Parathyroid adenoma (tissue), 2 donors: Measurements from ENCODE around the gene RUNX2.

Experiments
- H2AFZ ChIP-seq: fragments of 300-600 bp; sonication (generic); one replicate; pipeline ENCODE4 v1.7.0; 2017; ENCODE audit warnings: antibody characterized with exemption, mild to moderate bottlenecking
- H3K27ac ChIP-seq: fragments of 300-600 bp; sonication (generic); one replicate; pipeline ENCODE4 v1.7.0; 2017
- H3K27me3 ChIP-seq: fragments of 300-600 bp; sonication (generic); one replicate; pipeline ENCODE4 v1.7.0; 2017; ENCODE audit warnings: low read length; ENCODE audit not compliant: control insufficient read depth, insufficient read depth
- H3K36me3 ChIP-seq: fragments of 300-600 bp; sonication (generic); one replicate; pipeline ENCODE4 v1.7.0; 2017; ENCODE audit warnings: low read length; ENCODE audit not compliant: control insufficient read depth, insufficient read depth
- H3K4me1 ChIP-seq: fragments of 300-600 bp; sonication (generic); one replicate; pipeline ENCODE4 v1.7.0; 2017; ENCODE audit warnings: control low read depth
- H3K4me2 ChIP-seq: fragments of 300-600 bp; sonication (generic); one replicate; pipeline ENCODE4 v1.7.0; 2017; ENCODE audit warnings: low read length
- H3K4me3 ChIP-seq: fragments of 300-600 bp; sonication (generic); one replicate; pipeline ENCODE4 v1.7.0; 2017; ENCODE audit warnings: low read depth, low read length
- H3K79me2 ChIP-seq: fragments of 300-600 bp; sonication (generic); one replicate; pipeline ENCODE4 v1.7.0; 2017; ENCODE audit warnings: control low read depth
- H3K9ac ChIP-seq: fragments of 300-600 bp; sonication (generic); one replicate; pipeline ENCODE4 v1.7.0; 2017; ENCODE audit warnings: mild to moderate bottlenecking
- H3K9me3 ChIP-seq: fragments of 300-600 bp; sonication (generic); one replicate; pipeline ENCODE4 v1.7.0; 2017; ENCODE audit warnings: low read length; ENCODE audit not compliant: control insufficient read depth
- CTCF ChIP-seq: fragments of 300-600 bp; sonication (generic); IDR thresholded peaks from one replicate; pipeline ENCODE4 v1.7.0; 2017; ENCODE audit warnings: antibody characterized with exemption, mild to moderate bottlenecking
- donor health status: primary hyperparathyroidism.

Gene RUNX2

GRCh38 chr6:45495429-45496084 lies 167.4 kb downstream of the RUNX2 start:
- no peaks in the 10 kb centered on the region for H3K79me2 ChIP-seq
- no peak overlapping the region for H3K4me2 ChIP-seq
- no peak overlapping the region for H2AFZ ChIP-seq
- no peaks in the 10 kb centered on the region for H3K9me3 ChIP-seq
- H3K4me3 ChIP-seq, result no peak overlapping the region
- no peaks in the 10 kb centered on the region for H3K27me3 ChIP-seq
- H3K36me3 ChIP-seq, result no peaks in the 10 kb centered on the region
- no peak for TF ChIP-seq CTCF
- no peak overlapping the region for H3K9ac ChIP-seq
- H3K4me1 ChIP-seq, result no peaks in the 10 kb centered on the region
- H3K27ac ChIP-seq, result no peak overlapping the region

- no peaks in the 10 kb centered on the region for H3K27me3 ChIP-seq
- no peak overlapping the region for H3K4me3 ChIP-seq
- H3K36me3 ChIP-seq, result no peaks in the 10 kb centered on the region
- no peak overlapping the region for H3K4me2 ChIP-seq
- H3K27ac ChIP-seq, result no peak overlapping the region
- H2AFZ ChIP-seq, result no peak overlapping the region
- H3K4me1 ChIP-seq, result no peaks in the 10 kb centered on the region
- H3K9me3 ChIP-seq, result no peaks in the 10 kb centered on the region
- H3K9ac ChIP-seq, result no peak overlapping the region
- no peaks in the 10 kb centered on the region for H3K79me2 ChIP-seq
- no peak for TF ChIP-seq CTCF
Observed at GRCh38 chr6:45496085-45496433, 167.9 kb downstream of the RUNX2 start.

- no peak for TF ChIP-seq CTCF
- no peaks in the 10 kb centered on the region for H3K9me3 ChIP-seq
Observed at GRCh38 chr6:45498591-45498990, 170.5 kb downstream of the RUNX2 start.

GRCh38 chr6:45500924-45501816 lies 173.0 kb downstream of the RUNX2 start:
- Histone ChIP-seq H3K9me3 (no peaks in the 10 kb centered on the region), H3K4me3 (no peak overlapping the region), H3K9ac (no peak overlapping the region), H3K36me3 (no peaks in the 10 kb centered on the region), H2AFZ (no peak overlapping the region), H3K79me2 (no peaks in the 10 kb centered on the region), H3K27ac (no peak overlapping the region), H3K27me3 (no peaks in the 10 kb centered on the region), H3K4me2 (no peak overlapping the region), H3K4me1 (peaks cover 2% of the 10 kb centered on the region)
- TF ChIP-seq CTCF, result no peak

More at GRCh38 chr6:45498591-45498990, 170.5 kb downstream of the RUNX2 start:
- Histone ChIP-seq H3K4me3 (no peak overlapping the region), H3K4me1 (no peaks in the 10 kb centered on the region), H3K4me2 (no peak overlapping the region), H2AFZ (no peak overlapping the region), H3K9ac (no peak overlapping the region), H3K79me2 (no peaks in the 10 kb centered on the region), H3K27me3 (no peaks in the 10 kb centered on the region), H3K36me3 (no peaks in the 10 kb centered on the region), H3K27ac (no peak overlapping the region)
